Peyer's patch (tissue), 4 donors: ENCODE results near the gene HSD3B2.

ENCODE experiments used
- CTCF ChIP-seq, 6 experiments: fragments of 450-650 bp in 4 of 6; fragments of 200-600 bp in 2 of 6; sonication (generic) in 1 of 6; IDR thresholded peaks; one replicate each; pipeline ENCODE4 v1.5.1; 2017 to 2019; ENCODE audit warnings: antibody characterized with exemption in 6 of 6, mild to moderate bottlenecking in 3 of 6, moderate library complexity in 1 of 6
- POLR2A ChIP-seq, 2 donors: fragments of 450-650 bp; IDR thresholded peaks; one replicate each; pipeline ENCODE4 v1.5.1; 2017; ENCODE audit warnings: antibody characterized with exemption in 2 of 2, mild to moderate bottlenecking in 2 of 2, moderate library complexity in 2 of 2

- TF ChIP-seq POLR2A (IDR thresholded peaks at IDR 0.05) (no peak), CTCF (IDR thresholded peaks at IDR 0.05) (no peak)
Measured at GRCh38 chr1:119368554-119368953, 46.4 kb upstream of the HSD3B2 start, which contains the start of gene HAO2.
